Tongue (tissue), 2 donors: ENCODE data around the gene XPR1. TPM values are rescaled to one million over a fixed set of nuclear protein-coding genes. Genes with fewer than 3 reads are reported as not detected.
"Not testable (repeated sequence)": the region's sequence is repeated elsewhere in the genome, so short reads cannot be mapped to it uniquely, and the experiment has no call there.

Experiments used
- DNase-seq: peaks from one replicate; pipeline ENCODE4 v3.0.0-alpha.2; 2015
- total RNA-seq: library from RNA; depleted of rRNA; stranded (reverse); fragments of >200 nt; gene quantifications from one replicate; pipeline ENCODE4 v1.2.3, GENCODE V29; 2014

The XPR1 gene
- total RNA-seq, 1 donor from 2014 or later, result 12.3 TPM

DNA sequence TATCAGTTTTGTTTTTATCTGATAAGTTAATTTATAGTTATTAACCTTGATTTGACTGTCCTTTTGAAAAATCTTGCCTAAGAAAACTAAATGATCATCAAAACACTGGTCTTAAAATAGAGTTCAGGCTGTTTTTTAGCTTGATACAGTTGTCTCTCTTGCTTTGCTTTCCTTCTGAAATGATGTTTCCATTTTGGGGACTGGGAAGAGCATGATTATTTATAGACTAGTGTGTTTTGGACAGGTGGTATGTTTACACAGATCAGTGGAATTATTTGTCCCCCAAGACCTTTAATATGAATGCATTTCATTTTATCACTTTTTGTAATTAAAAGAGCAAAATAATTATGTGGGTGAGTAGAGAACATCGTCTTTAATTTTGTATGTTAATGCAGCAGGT, 90.8 kb downstream of the XPR1 start:
- peak; percentile 20 for DNase-seq

GRCh38 chr1:180724055-180724454, 92.2 kb downstream of the XPR1 start:
- no peak for DNase-seq

DNA sequence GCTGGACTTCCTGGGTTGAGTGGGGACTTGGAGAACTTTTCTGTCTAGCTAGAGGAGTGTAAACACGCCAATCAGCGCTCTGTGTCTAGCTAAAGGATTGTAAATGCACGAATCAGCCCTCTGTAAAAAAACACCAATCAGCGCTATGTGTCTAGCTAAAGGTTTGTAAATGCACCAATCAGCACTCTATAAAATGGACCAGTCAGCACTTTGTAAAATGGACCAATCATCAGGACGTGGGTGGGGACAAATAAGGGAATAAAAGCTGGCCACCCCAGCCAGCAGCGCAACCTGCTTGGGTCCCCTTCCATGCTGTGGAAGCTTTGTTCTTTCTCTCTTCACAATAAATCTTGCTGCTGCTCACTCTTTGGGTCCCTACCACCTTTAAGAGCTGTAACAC, 94.2 kb downstream of the XPR1 start:
- DNase-seq, result not testable (repeated sequence)

DNA sequence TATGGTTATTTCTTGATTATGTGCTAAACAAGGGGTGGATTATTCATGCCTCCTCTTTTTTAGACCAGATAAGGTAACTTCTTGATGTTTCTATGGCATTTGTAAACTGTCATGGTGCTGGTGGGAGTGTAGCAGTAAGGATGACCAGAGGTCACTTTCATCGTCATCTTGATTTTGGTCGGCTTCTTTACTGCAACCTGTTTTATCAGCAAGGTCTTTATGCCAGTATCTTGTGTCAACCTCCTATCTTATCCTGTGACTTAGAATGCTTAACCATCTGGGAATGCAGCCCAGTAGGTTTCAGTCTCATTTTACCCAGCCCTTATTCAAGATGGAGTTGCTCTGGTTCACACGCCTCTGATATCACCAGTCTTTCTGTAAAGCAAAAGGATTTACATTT, 95.9 kb downstream of the XPR1 start:
- DNase-seq, result not testable (repeated sequence)

DNA sequence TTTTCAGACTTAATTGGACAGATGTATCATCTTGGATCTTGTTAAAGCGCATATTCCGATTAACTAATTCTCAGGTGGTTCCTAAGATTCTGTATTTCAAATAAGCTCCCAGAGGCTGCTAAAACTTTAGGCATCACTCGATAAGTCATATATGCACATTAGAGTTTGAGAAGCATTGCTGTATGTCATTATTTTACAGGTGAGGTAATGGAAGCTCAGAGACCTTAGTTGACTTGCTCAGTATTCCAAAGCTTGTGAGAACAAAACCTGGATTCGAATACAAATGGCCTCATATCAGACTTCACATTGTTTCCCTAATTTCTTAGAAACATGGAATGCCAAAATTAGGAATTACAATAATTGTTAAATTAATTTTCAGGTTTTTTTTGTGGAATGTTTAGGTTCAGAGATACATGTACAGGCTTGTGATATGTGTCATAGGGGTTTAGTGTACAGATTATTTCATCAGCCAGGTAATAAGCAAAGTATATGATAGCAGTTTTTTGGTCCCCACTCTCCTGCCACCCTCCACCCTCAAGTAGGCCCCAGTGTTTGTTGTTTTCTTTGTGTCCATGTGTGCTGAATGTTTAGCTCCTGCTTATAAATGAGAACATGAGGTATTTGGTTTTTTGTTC, 96.8 kb downstream of the XPR1 start:
- DNase-seq, result no peak

- DNase-seq, result no peak
Measured at GRCh38 chr1:180731131-180731530, 99.3 kb downstream of the XPR1 start.

GRCh38 chr1:180732866-180733265, 101.0 kb downstream of the XPR1 start:
- DNase-seq, result no peak

- DNase-seq, result no peak
Measured at GRCh38 chr1:180734366-180734765, 102.5 kb downstream of the XPR1 start.

GRCh38 chr1:180742663-180743062, 110.8 kb downstream of the XPR1 start:
- no peak for DNase-seq

GRCh38 chr1:180743868-180744267, 112.0 kb downstream of the XPR1 start:
- no peak for DNase-seq

GRCh38 chr1:180745098-180745497, 113.3 kb downstream of the XPR1 start:
- DNase-seq, result no peak

- no peak for DNase-seq
Measured at GRCh38 chr1:180751921-180752320, 120.1 kb downstream of the XPR1 start.

DNA sequence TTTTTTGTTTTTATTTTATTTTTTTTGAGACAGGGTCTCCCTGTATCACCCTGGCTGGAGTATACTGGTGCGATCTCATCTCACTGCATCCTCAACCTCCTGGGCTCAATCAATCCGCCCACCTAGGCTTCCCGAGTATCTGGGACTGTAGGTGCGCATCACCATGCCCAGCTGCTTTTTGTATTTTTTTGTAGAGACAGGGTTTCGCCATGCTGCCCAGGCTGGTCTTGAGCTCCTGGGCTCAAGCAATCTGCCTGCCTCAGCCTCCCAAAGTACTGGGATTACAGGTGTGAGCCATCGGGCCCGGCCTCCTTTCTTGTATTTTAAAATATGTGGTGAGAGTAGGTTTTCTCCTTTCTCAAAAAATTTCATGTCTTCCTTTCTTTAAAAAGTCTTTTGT, 122.6 kb downstream of the XPR1 start:
- no peak for DNase-seq

GRCh38 chr1:180757657-180758056, 125.8 kb downstream of the XPR1 start:
- no peak for DNase-seq

- DNase-seq, result no peak
Measured at GRCh38 chr1:180762796-180763195, 131.0 kb downstream of the XPR1 start.

DNA sequence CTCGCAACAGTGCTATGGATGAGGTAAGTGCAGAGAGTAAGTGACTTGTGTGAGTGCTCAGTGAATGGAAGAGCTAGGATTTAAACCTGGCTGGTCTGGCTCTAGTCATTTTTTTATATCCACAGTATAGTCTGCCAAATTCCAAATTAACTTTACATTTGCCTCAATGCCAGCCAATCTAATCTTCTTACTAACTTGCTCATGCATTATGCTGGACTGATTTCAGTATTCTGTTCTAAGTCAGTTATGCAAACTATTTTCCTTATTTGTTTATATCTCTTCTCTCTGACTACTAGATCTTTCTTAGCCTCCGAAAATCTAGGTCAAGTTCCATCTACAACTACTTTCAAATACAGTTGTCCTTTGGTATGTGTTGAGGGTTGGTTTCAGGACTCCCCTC, 133.3 kb downstream of the XPR1 start:
- DNase-seq, result peak; percentile 2

GRCh38 chr1:180769889-180770288, 138.1 kb downstream of the XPR1 start:
- DNase-seq, result no peak

- DNase-seq, result no peak
Measured at GRCh38 chr1:180773210-180773865, 141.5 kb downstream of the XPR1 start.

- no peak for DNase-seq
Measured at GRCh38 chr1:180775801-180776200, 144.0 kb downstream of the XPR1 start.

DNA sequence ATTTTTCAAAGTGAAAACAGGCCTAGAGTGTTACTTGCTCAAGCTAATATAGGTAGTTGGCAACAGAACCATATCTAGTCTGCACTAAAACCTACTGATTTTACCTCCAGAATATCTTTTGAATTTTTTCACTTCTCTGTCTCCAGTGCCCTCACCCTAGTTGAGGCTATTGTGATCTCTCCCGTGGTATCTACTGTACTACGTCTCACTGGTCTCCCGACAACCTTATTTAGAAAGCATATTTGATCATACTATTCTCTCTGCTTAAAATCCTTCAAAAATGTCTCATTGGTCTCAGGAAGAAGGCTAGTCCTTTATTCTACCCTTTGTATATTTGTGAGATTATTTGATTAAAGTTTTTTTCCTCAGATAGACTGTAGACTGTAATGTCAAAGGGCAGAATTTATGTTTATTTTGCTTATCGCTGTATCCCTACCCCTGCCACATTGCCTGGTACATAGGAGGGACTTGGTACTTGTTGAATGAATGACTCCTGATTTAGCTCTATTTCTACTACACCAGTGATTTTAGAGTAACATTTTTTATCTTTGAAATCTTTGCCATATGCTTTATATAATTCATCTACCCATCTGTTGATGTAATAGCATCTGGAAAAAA, 145.4 kb downstream of the XPR1 start:
- DNase-seq, result no peak

DNA sequence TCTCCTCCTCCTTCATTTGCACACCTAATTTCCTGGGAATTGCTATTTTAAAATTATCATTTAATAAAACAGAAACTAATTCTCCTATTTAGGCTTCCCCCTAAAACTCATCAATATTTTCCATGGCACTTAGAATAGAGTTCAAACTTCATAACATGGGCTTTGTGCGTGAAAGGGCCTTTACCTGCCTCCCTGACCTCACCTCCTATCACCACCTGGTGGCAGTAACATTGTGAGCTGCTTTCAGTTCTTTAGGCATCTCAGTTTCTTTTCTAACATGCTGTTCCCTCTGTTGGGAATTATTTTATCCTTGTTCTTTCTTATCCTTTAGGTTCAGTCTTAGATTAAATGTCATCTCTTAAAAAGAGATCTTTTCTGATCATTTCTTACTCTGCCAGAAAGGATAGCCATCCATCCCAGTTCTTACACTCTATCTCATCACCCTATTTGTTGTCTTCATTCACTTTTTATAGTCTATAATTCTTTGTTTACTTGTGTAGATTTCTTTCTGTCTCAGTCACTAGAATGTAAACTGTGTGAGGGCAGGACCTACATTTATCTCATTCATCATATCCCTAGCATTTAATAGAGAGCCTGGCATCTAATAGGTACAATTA, 147.1 kb downstream of the XPR1 start:
- no peak for DNase-seq

DNA sequence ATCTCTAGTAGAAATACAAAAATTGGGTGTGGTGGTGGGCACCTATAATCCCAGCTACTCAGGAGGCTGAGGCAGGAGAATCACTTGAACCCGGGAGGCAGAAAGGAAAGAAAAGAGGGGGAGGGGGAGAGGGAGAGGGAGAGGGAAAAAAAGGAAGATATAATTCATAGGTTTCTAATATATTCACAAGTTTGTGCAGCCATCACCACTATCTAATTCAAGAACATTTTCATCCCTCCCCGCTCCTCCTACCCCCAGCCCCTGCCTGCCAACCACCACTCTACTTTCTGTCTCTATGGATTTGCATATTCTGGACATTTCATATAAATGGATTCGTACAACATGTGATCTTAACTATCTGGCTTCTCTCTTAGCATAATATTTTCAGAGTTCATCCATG, 147.8 kb downstream of the XPR1 start:
- no peak for DNase-seq

- DNase-seq, result no peak
Measured at GRCh38 chr1:180781718-180782117, 149.9 kb downstream of the XPR1 start.
